HCT116 (cell line): ENCODE data around the gene GABRA4. TPM values are rescaled to one million over a fixed set of nuclear protein-coding genes. Genes with fewer than 3 reads are reported as not detected.

ENCODE experiments used
- ATAC-seq: fragments of 200-7000 bp; cut with Tn5 transposase; 2 replicates; pipeline ENCODE4 v1.9.1; 2020; ENCODE audit warnings: mild to moderate bottlenecking, moderate library complexity
- BruUV-seq: library from RNA; stranded (reverse); fragments of 400-500 nt; replicated peaks from 2 replicates; lab custom pipeline; 2021; lab: Mats Ljungman, UMichigan
- CTCF ChIA-PET: fragments of 300-600 bp; sonication (Branson Sonifier 250); formaldehyde crosslinking; loops from one replicate; lab custom pipeline; 2021; ENCODE audit warnings: antibody characterized with exemption; lab: Charles Lee
- POLR2A ChIA-PET: fragments of 300-600, 350-600 bp; sonication (Branson Sonifier 250); formaldehyde crosslinking; loops from one replicate; lab custom pipeline; 2021; ENCODE audit warnings: antibody characterized with exemption; lab: Charles Lee
- RAD21 ChIA-PET, 2 experiments: fragments of 300-600 bp; sonication (Branson Sonifier 250); formaldehyde crosslinking; loops; one replicate each; lab custom pipeline; 2023; ENCODE audit warnings: low total read pairs in 2 of 2; ENCODE audit not compliant: uncharacterized antibody in 2 of 2, unreplicated experiment in 2 of 2, low non-redundant PET in 1 of 2; lab: Charles Lee
- DNase-seq: peaks from one replicate; pipeline ENCODE4 v3.0.0-alpha.2; 2010; ENCODE audit warnings: low read depth, low spot score
- H2AFZ ChIP-seq: fragments of 200-600 bp; shearing (Covaris generic), sonication (generic); 2 replicates; pipeline ENCODE4 v1.6.1; 2017; ENCODE audit warnings: low read depth, mixed run types, mixed read lengths, antibody characterized with exemption, low read length; ENCODE audit not compliant: poor library complexity, severe bottlenecking
- H3K27ac ChIP-seq: 2 replicates; pipeline ENCODE4 v1.5.1; 2012; ENCODE audit warnings: low read depth, low read length
- H3K27me3 ChIP-seq: fragments of 200-600 bp; sonication (generic); 2 replicates; pipeline ENCODE4 v1.6.1; 2016; ENCODE audit warnings: mixed run types, low read length, mixed read lengths; ENCODE audit not compliant: insufficient read depth
- H3K36me3 ChIP-seq, 2 experiments: fragments of 200-500 bp in 1 of 2; fragments of 200-600 bp in 1 of 2; sonication (Bioruptor generic) in 1 of 2; sonication (generic) in 1 of 2; 2 replicates each; pipeline versions ENCODE4 v1.5.1 to v1.6.1; 2014 to 2016; ENCODE audit warnings: low read length in 2 of 2, inconsistent platforms in 1 of 2, mixed read lengths in 1 of 2, mixed run types in 1 of 2; ENCODE audit not compliant: insufficient read depth in 2 of 2, control insufficient read depth in 1 of 2
- H3K4me1 ChIP-seq, 2 experiments: fragments of 200-600 bp in 1 of 2; sonication (generic) in 1 of 2; 2 replicates each; pipeline versions ENCODE4 v1.5.1 to v1.6.1; 2012 to 2017; ENCODE audit warnings: low read length in 2 of 2, inconsistent platforms in 1 of 2, mild to moderate bottlenecking in 1 of 2, mixed read lengths in 1 of 2, mixed run types in 1 of 2, moderate library complexity in 1 of 2; ENCODE audit not compliant: insufficient read depth in 2 of 2, control insufficient read depth in 1 of 2
- H3K4me2 ChIP-seq: fragments of 200-600 bp; sonication (generic); 2 replicates; pipeline ENCODE4 v1.6.1; 2017; ENCODE audit warnings: mixed run types, low read length, mixed read lengths
- H3K4me3 ChIP-seq, 2 experiments: fragments of 200-600 bp in 1 of 2; sonication (generic) in 1 of 2; replicated peaks in 1 of 2; 2 replicates each; pipeline ENCODE4 v1.5.1; 2011 to 2016; ENCODE audit warnings: low read length in 2 of 2, control low read depth in 1 of 2, low read depth in 1 of 2, mild to moderate bottlenecking in 1 of 2, mixed read lengths in 1 of 2, mixed run types in 1 of 2
- H3K79me2 ChIP-seq: fragments of 200-600 bp; sonication (generic); 2 replicates; pipeline ENCODE4 v1.6.1; 2017; ENCODE audit warnings: mild to moderate bottlenecking, mixed run types, low read length, moderate library complexity, mixed read lengths; ENCODE audit not compliant: insufficient read depth
- H3K9ac ChIP-seq: fragments of 200-600 bp; sonication (generic); 2 replicates; pipeline ENCODE4 v1.6.1; 2016; ENCODE audit warnings: low read length, mixed read lengths
- H3K9me2 ChIP-seq: fragments of 200-600 bp; sonication (generic), shearing (Covaris generic); 2 replicates; pipeline ENCODE4 v1.6.1; 2017; ENCODE audit warnings: mixed run types, mild to moderate bottlenecking, moderate library complexity; ENCODE audit not compliant: insufficient read depth
- H3K9me3 ChIP-seq, 2 experiments: fragments of 200-500 bp in 1 of 2; fragments of 200-600 bp in 1 of 2; sonication (Bioruptor generic) in 1 of 2; sonication (generic) in 1 of 2; 2 replicates each; pipeline ENCODE4 v1.6.1; 2014 to 2017; ENCODE audit warnings: low read length in 2 of 2, mixed read lengths in 2 of 2, inconsistent platforms in 1 of 2, low read depth in 1 of 2, mild to moderate bottlenecking in 1 of 2, mixed run types in 1 of 2, moderate library complexity in 1 of 2; ENCODE audit not compliant: control insufficient read depth in 1 of 2, insufficient read depth in 1 of 2
- H4K20me1 ChIP-seq: fragments of 200-600 bp; sonication (generic), shearing (Covaris generic); 2 replicates; pipeline ENCODE4 v1.6.1; 2017; ENCODE audit warnings: mixed run types, mild to moderate bottlenecking, moderate library complexity; ENCODE audit not compliant: insufficient read depth
- CBX3 ChIP-seq: IDR thresholded peaks from 2 replicates; pipeline ENCODE4 v1.6.1; 2012; ENCODE audit warnings: low read depth
- CEBPB ChIP-seq: IDR thresholded peaks from 2 replicates; pipeline ENCODE4 v1.6.1; 2012; ENCODE audit warnings: low read depth
- EGR1 ChIP-seq: IDR thresholded peaks from 2 replicates; pipeline ENCODE4 v1.6.1; 2012; ENCODE audit warnings: low read depth
- EZH2 ChIP-seq: fragments of 200-600 bp; sonication (generic); IDR thresholded peaks from 2 replicates; pipeline ENCODE4 v1.6.1; 2017; ENCODE audit warnings: antibody characterized with exemption, mixed run types
- POLR2AphosphoS5 ChIP-seq: IDR thresholded peaks from 2 replicates; pipeline ENCODE4 v1.6.1; 2011; ENCODE audit warnings: mild to moderate bottlenecking, low read depth, low read length, moderate library complexity
- RAD21 ChIP-seq: IDR thresholded peaks from 2 replicates; pipeline ENCODE4 v1.6.1; 2012; ENCODE audit warnings: low read depth, mild to moderate bottlenecking
- SIN3A ChIP-seq: IDR thresholded peaks from 2 replicates; pipeline ENCODE4 v1.6.1; 2012; ENCODE audit warnings: low read depth
- SP1 ChIP-seq: IDR thresholded peaks from 2 replicates; pipeline ENCODE4 v1.6.1; 2012; ENCODE audit warnings: low read depth
- SRF ChIP-seq: IDR thresholded peaks from 2 replicates; pipeline ENCODE4 v1.6.1; 2012; ENCODE audit warnings: low read depth
- TCF7L2 ChIP-seq: IDR thresholded peaks from 2 replicates; pipeline ENCODE4 v1.7.0; 2011; ENCODE audit warnings: borderline replicate concordance, inconsistent platforms; ENCODE audit not compliant: insufficient read depth, insufficient read length; ENCODE audit errors: extremely low read depth
- ZNF274 ChIP-seq: fragments of 200-500 bp; sonication (Bioruptor generic); IDR thresholded peaks from 2 replicates; pipeline ENCODE4 v1.6.1; 2014; ENCODE audit warnings: mild to moderate bottlenecking, low read depth, low read length, inconsistent platforms
- intact Hi-C: fragments of 100-400 bp; cut with micrococcal nuclease; formaldehyde crosslinking; loops from 2 replicates; pipeline ENCODE4 v1.10.0; 2022
- total RNA-seq: library from RNA; stranded (reverse); gene quantifications from one replicate; pipeline ENCODE4 v1.2.1, GENCODE V29; 2021; ENCODE audit not compliant: unreplicated experiment
- TF ChIP-seq, protein P1 (sequence below): IDR thresholded peaks from 2 replicates; pipeline ENCODE4 v1.6.1; 2012
- TF ChIP-seq, protein P2 (sequence below), 3 experiments: fragments of 200-600 bp in 1 of 3; sonication (generic) in 1 of 3; IDR thresholded peaks in 2 of 3; conservative IDR thresholded peaks in 1 of 3; 2 replicates each; pipeline ENCODE4 v1.5.1; 2012 to 2017; ENCODE audit warnings: low read depth in 2 of 3, low read length in 2 of 3, antibody characterized with exemption in 1 of 3, borderline replicate concordance in 1 of 3, control low read depth in 1 of 3, mild to moderate bottlenecking in 1 of 3, mixed read lengths in 1 of 3, mixed run types in 1 of 3, moderate library complexity in 1 of 3; ENCODE audit not compliant: insufficient read depth in 1 of 3

Gene GABRA4
- total RNA-seq, 1 experiment from 2014 or later: not detected

DNA sequence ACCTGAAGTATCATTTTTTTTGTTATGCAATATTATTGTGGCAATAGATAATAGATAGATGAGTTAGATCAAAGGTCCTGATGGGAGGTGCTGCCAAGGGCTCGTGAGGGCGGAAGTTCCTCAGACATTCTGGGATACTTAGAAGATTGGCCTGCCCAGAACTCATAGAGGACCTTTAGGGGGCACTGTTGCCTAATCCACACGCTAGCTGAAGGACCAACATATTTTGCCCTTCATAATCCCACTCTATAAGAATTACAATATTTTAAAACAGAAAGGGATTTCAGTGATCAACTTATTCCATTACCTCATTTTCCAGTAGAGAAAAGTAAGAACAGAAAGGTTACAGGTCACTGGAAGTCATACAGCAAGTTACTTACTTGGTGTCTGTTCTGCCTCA, 61.4 kb downstream of the GABRA4 start:
- H3K9me3 ChIP-seq: peaks cover 0 to 3% of the 10 kb centered on the region in 2 experiments; a peak in 3 of 4 replicates
- no peak overlapping the region for H2AFZ ChIP-seq
- ATAC-seq (no peak), DNase-seq (no peak)
- no peaks in the 10 kb centered on the region for H3K36me3 ChIP-seq
- H3K79me2 ChIP-seq: no peaks in the 10 kb centered on the region
- ChIA-PET CTCF (interaction anchor here (1.2 kb wide), 1 partner anchor 191 kb away, joined by 4 read pairs; no protein-coding TSS in a partner anchor), RAD21 (no interaction called here), POLR2A (no interaction called here)
- intact Hi-C loops: loop anchor here (10.0 kb wide), 1 partner anchor 453 kb away; no protein-coding TSS in a partner anchor
- H4K20me1 ChIP-seq: no peaks in the 10 kb centered on the region
- H3K4me3 ChIP-seq: no peak overlapping the region
- BruUV-seq: no TSS peak
- H3K9me2 ChIP-seq: no peaks in the 10 kb centered on the region
- H3K9ac ChIP-seq: no peak overlapping the region
- H3K4me1 ChIP-seq: no peaks in the 10 kb centered on the region
- TF ChIP-seq CBX3 (no peak), CEBPB (no peak), SP1 (no peak), ZNF274 (no peak), RAD21 (0 out of 2 replicates have a peak, but pooled peaks have one; percentile 6), EGR1 (no peak), SRF (no peak), TCF7L2 (no peak), POLR2AphosphoS5 (no peak), SIN3A (no peak), EZH2 (no peak)
- TF ChIP-seq, protein P1, sequence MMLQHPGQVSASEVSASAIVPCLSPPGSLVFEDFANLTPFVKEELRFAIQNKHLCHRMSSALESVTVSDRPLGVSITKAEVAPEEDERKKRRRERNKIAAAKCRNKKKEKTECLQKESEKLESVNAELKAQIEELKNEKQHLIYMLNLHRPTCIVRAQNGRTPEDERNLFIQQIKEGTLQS: no peak
- TF ChIP-seq, protein P2, sequence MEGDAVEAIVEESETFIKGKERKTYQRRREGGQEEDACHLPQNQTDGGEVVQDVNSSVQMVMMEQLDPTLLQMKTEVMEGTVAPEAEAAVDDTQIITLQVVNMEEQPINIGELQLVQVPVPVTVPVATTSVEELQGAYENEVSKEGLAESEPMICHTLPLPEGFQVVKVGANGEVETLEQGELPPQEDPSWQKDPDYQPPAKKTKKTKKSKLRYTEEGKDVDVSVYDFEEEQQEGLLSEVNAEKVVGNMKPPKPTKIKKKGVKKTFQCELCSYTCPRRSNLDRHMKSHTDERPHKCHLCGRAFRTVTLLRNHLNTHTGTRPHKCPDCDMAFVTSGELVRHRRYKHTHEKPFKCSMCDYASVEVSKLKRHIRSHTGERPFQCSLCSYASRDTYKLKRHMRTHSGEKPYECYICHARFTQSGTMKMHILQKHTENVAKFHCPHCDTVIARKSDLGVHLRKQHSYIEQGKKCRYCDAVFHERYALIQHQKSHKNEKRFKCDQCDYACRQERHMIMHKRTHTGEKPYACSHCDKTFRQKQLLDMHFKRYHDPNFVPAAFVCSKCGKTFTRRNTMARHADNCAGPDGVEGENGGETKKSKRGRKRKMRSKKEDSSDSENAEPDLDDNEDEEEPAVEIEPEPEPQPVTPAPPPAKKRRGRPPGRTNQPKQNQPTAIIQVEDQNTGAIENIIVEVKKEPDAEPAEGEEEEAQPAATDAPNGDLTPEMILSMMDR (IDR thresholded peaks at IDR 0.05 in 2 of 3, conservative IDR thresholded peaks at IDR 0.05 in 1 of 3; ENCODE audit: borderline replicate concordance in 1 of 3, insufficient read depth in 1 of 3, low read depth in 2 of 3, low read length in 2 of 3): 0 out of 6 replicates have a peak, but pooled peaks of 2 of the 3 experiments have one; percentile 6 to 20
- no peaks in the 10 kb centered on the region for H3K27me3 ChIP-seq
- H3K4me2 ChIP-seq: no peak overlapping the region
- no peak overlapping the region for H3K27ac ChIP-seq
